Measurements from ENCODE around the gene RIT1. TPM values are rescaled to one million over a fixed set of nuclear protein-coding genes. Genes with fewer than 3 reads are reported as not detected.

The RIT1 gene
- total RNA-seq, 1 experiment from 2014 or later, result 26.4 TPM

GRCh38 chr1:155951753-155952504 is 40.8 kb upstream of the RIT1 start:
- Histone ChIP-seq H3K23me2 (ENCODE audit: insufficient read length, low read depth, low read length, poor library complexity, severe bottlenecking) (no peaks in the 10 kb centered on the region), H3K9ac (ENCODE audit: extremely low read depth, insufficient read length, low read length) (no peak overlapping the region), H4K20me1 (ENCODE audit: control insufficient read depth, insufficient read depth, insufficient read length) (no peaks in the 10 kb centered on the region), H2BK20ac (ENCODE audit: low read depth, low read length, poor library complexity, severe bottlenecking) (no peak overlapping the region), H4K5ac (ENCODE audit: insufficient read length, low read depth, low read length) (no peak overlapping the region), H2BK15ac (ENCODE audit: low read depth, low read length) (no peak overlapping the region), H3T11ph (ENCODE audit: low read length) (no peak overlapping the region), H3K79me2 (ENCODE audit: insufficient read depth, low read length) (no peaks in the 10 kb centered on the region), H3K4ac (ENCODE audit: low read depth, low read length) (no peak overlapping the region), H4K8ac (replicated peaks; ENCODE audit: insufficient read length, low read depth, low read length) (no peak overlapping the region), H4K91ac (ENCODE audit: insufficient read length, low read depth, low read length) (no peak overlapping the region), H3K27ac (ENCODE audit: insufficient read length, low read depth, low read length) (no peak overlapping the region), H2AFZ (ENCODE audit: low read length) (no peak overlapping the region), H3K23ac (ENCODE audit: insufficient read length, low read depth, low read length) (no peak overlapping the region), H3K18ac (ENCODE audit: insufficient read length, low read depth, low read length) (no peak overlapping the region), H2AK5ac (ENCODE audit: insufficient read length, low read length) (no peak overlapping the region), H3K4me1 (ENCODE audit: insufficient read depth, low read length) (no peaks in the 10 kb centered on the region), H3K9me3 (ENCODE audit: control insufficient read depth, low read depth, low read length) (no peaks in the 10 kb centered on the region), H2BK120ac (ENCODE audit: low read depth, low read length, poor library complexity, severe bottlenecking) (no peak overlapping the region), H2BK5ac (ENCODE audit: insufficient read length, low read length) (no peak overlapping the region), H3K79me1 (ENCODE audit: insufficient read depth, low read depth, low read length, poor library complexity, severe bottlenecking) (no peaks in the 10 kb centered on the region), H3K27me3 (ENCODE audit: insufficient read depth, low read length) (no peaks in the 10 kb centered on the region), H3K56ac (ENCODE audit: insufficient read length, low read depth, low read length) (no peak overlapping the region), H3K14ac (ENCODE audit: insufficient read depth, low read length) (no peak overlapping the region), H2BK12ac (ENCODE audit: insufficient read length, low read depth, low read length) (no peak overlapping the region), H3K4me2 (ENCODE audit: insufficient read depth, insufficient read length, low read length) (no peak overlapping the region)
- Mint-ChIP-seq H3K27ac (no peak overlapping the region; a peak in 1 of 7 replicates), H3K9me3 (no peaks in the 10 kb centered on the region), H3K27me3 (ENCODE audit: low read depth) (no peaks in the 10 kb centered on the region), H3K4me1 (peaks cover 1 to 3% of the 10 kb centered on the region in 2 experiments), H3K36me3 (ENCODE audit: insufficient read depth in 1 of 3, low read depth in 3 of 3) (peaks cover 41 to 91% (median 78%) of the 10 kb centered on the region in 3 experiments; a peak in 6 of 7 replicates), H3K4me3 (no peak overlapping the region)
- TF ChIP-seq CTCF (conservative IDR thresholded peaks at IDR 0.05), result no peak
- no CpG with 5 or more reads among the region's 6 CpGs for WGBS (ENCODE audit: extremely low coverage, insufficient read length, low lambda C conversion rate)
- no peak for DNase-seq
